Erythroblast (primary cell): ENCODE results near the gene DPRX.

Experiments used
- GATA1 ChIP-seq: IDR thresholded peaks from 2 replicates; pipeline ENCODE4 v1.6.1; 2011; ENCODE audit warnings: low read depth, mild to moderate bottlenecking, control low read depth, low read length, moderate library complexity
- POLR2A ChIP-seq: IDR thresholded peaks from 2 replicates; pipeline ENCODE4 v1.6.1; 2011; ENCODE audit warnings: mild to moderate bottlenecking, low read length

DNA sequence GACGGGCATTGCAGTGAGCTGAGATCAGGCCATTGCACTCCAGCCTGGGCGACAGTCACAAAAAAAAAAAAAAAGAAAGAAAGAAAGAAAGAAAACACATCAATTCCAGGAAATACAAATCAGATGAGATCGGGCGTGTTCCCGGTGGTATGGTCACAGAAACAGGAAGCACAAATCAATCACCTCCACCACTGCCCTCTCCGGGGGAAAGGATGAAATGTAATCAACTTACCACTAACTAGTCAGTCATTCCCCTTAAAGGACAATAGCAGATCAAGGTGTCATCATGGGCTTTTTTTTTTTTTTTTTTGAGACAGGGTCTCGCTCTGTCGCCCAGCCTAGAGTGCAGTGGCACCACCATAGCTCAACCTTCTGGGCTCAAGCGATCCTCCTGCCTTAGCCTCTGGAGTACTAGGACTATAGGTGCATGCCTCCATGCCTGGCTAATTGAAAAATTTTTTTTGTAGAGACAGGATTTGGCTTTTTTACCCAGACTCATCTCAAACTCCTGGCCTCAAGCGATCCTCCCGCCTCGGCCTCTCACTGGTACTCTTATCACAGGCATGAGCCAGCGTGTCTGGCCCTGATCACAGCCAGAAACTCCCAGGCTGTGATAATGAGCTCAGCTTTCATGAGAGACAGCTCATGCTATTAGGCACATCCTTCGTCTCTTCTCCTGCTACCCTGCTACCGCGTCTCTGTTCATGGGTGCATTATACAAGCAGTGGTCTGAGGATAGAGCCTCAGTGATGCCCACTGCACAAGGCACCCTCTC lies 6.8 kb upstream of the DPRX start:
- TF ChIP-seq POLR2A (no peak), GATA1 (no peak)
